ENCODE results near the gene KRTAP10-6.
"Not testable (repeated sequence)": the region's sequence is repeated elsewhere in the genome, so short reads cannot be mapped to it uniquely, and the experiment has no call there.

Gene KRTAP10-6

GRCh38 chr21:44599264-44600029, 7.1 kb upstream of the KRTAP10-6 start:
- DNase-seq (ENCODE audit: low read depth): no peak

GRCh38 chr21:44598061-44598460, 5.8 kb upstream of the KRTAP10-6 start:
- DNase-seq (ENCODE audit: low read depth): no peak

- no peak for DNase-seq (ENCODE audit: low read depth)
These were observed 3.9 kb upstream of the KRTAP10-6 start for GRCh38 chr21:44596068-44596725.

- no peak for DNase-seq (ENCODE audit: low read depth)
These were observed 3.2 kb upstream of the KRTAP10-6 start for GRCh38 chr21:44595524-44595923.

- no peak for DNase-seq (ENCODE audit: low read depth)
These were observed 2.2 kb upstream of the KRTAP10-6 start for GRCh38 chr21:44594406-44594916.

GRCh38 chr21:44593598-44594405, 1.5 kb upstream of the KRTAP10-6 start:
- no peak for DNase-seq (ENCODE audit: low read depth)

- not testable (repeated sequence) for DNase-seq (ENCODE audit: low read depth)
These were observed 539 bp downstream of the KRTAP10-6 start for GRCh38 chr21:44591801-44592130.

- not testable (repeated sequence) for DNase-seq (ENCODE audit: low read depth)
These were observed 1.2 kb downstream of the KRTAP10-6 start for GRCh38 chr21:44590897-44591800.

GRCh38 chr21:44590311-44590721, 2.0 kb downstream of the KRTAP10-6 start:
- DNase-seq (ENCODE audit: low read depth): no peak

GRCh38 chr21:44589586-44590305, 2.6 kb downstream of the KRTAP10-6 start:
- DNase-seq (ENCODE audit: low read depth): no peak

- no peak for DNase-seq (ENCODE audit: low read depth)
These were observed 3.2 kb downstream of the KRTAP10-6 start for GRCh38 chr21:44589094-44589493.

GRCh38 chr21:44585892-44586291, 6.4 kb downstream of the KRTAP10-6 start:
- no peak for DNase-seq (ENCODE audit: low read depth)

GRCh38 chr21:44583800-44584147, 8.5 kb downstream of the KRTAP10-6 start:
- no peak for DNase-seq (ENCODE audit: low read depth)

GRCh38 chr21:44583089-44583799, 9.1 kb downstream of the KRTAP10-6 start:
- DNase-seq (ENCODE audit: low read depth): no peak

GRCh38 chr21:44582055-44582454, 10.2 kb downstream of the KRTAP10-6 start:
- DNase-seq (ENCODE audit: low read depth): no peak

GRCh38 chr21:44581158-44581557, 11.1 kb downstream of the KRTAP10-6 start:
- DNase-seq (ENCODE audit: low read depth): no peak

- not testable (repeated sequence) for DNase-seq (ENCODE audit: low read depth)
These were observed 12.0 kb downstream of the KRTAP10-6 start, which contains the start of gene KRTAP10-5 for GRCh38 chr21:44580231-44580821. Gene KRTAP10-5 (minus strand): TSS chr21:44580604. CDS start chr21:44580578, 26 bp downstream.

GRCh38 chr21:44579833-44580144, 12.5 kb downstream of the KRTAP10-6 start:
- no peak for DNase-seq (ENCODE audit: low read depth)

GRCh38 chr21:44579056-44579832, 13.1 kb downstream of the KRTAP10-6 start:
- no peak for DNase-seq (ENCODE audit: low read depth)
